ENCODE data around the gene UBAC2. TPM values are rescaled to one million over a fixed set of nuclear protein-coding genes. Genes with fewer than 3 reads are reported as not detected.

Gene UBAC2
- total RNA-seq, 1 donor: 43.4 TPM

GRCh38 chr13:99421758-99422585, 221.3 kb downstream of the UBAC2 start:
- DNase-seq (ENCODE audit: low read depth in 2 of 3, low spot score in 2 of 3): no peak

GRCh38 chr13:99422586-99423220, 222.0 kb downstream of the UBAC2 start:
- no peak for DNase-seq (ENCODE audit: low read depth in 2 of 3, low spot score in 2 of 3)

- peak in 1 of 3 donors; percentile 47 for DNase-seq (ENCODE audit: low read depth in 2 of 3, low spot score in 2 of 3)
These were observed 225.1 kb downstream of the UBAC2 start for GRCh38 chr13:99425485-99426341.

GRCh38 chr13:99426426-99426825, 225.8 kb downstream of the UBAC2 start:
- DNase-seq (ENCODE audit: low read depth in 2 of 3, low spot score in 2 of 3): no peak

GRCh38 chr13:99429670-99430069, 229.0 kb downstream of the UBAC2 start:
- DNase-seq (ENCODE audit: low read depth in 2 of 3, low spot score in 2 of 3): no peak

GRCh38 chr13:99431927-99432608, 231.4 kb downstream of the UBAC2 start:
- DNase-seq (ENCODE audit: low read depth in 2 of 3, low spot score in 2 of 3): no peak

GRCh38 chr13:99432609-99433542, 232.2 kb downstream of the UBAC2 start:
- DNase-seq (ENCODE audit: low read depth in 2 of 3, low spot score in 2 of 3): peak; percentile 50 to 76 (median 65)

GRCh38 chr13:99433543-99434075, 233.0 kb downstream of the UBAC2 start:
- DNase-seq (ENCODE audit: low read depth in 2 of 3, low spot score in 2 of 3): no peak

- DNase-seq (ENCODE audit: low read depth in 2 of 3, low spot score in 2 of 3): peak in 1 of 3 donors; percentile 79
These were observed 233.7 kb downstream of the UBAC2 start for GRCh38 chr13:99434258-99434788.

- DNase-seq (ENCODE audit: low read depth in 2 of 3, low spot score in 2 of 3): no peak
These were observed 234.5 kb downstream of the UBAC2 start for GRCh38 chr13:99435116-99435515.

- DNase-seq (ENCODE audit: low read depth in 2 of 3, low spot score in 2 of 3): no peak
These were observed 235.3 kb downstream of the UBAC2 start for GRCh38 chr13:99435998-99436397.

Small RNA genes within 50 kb of the gene (small RNA-seq; reads per million reads assigned to genes)
- not detected for gene MIR623
- not detected for gene RN7SKP9

Other genes with a start within 250 kb of the UBAC2 start
- gene DOCK9, start 222.8 kb upstream of the UBAC2 start, total RNA-seq: 0.54 TPM
- gene GPR18, start 57.5 kb downstream of the UBAC2 start, total RNA-seq: 0.54 TPM
- gene GPR183, start 106.5 kb downstream of the UBAC2 start, total RNA-seq: 9.4 TPM